SU-DHL-6 (cell line): ENCODE measurements around the gene INTS11.

ENCODE experiments used
- CTCF ChIP-seq: fragments of 200-600 bp; sonication (generic); IDR thresholded peaks from one replicate; pipeline ENCODE4 v1.5.1; 2017; ENCODE audit warnings: antibody characterized with exemption, mild to moderate bottlenecking, low read length, moderate library complexity; ENCODE audit not compliant: insufficient read depth, poor library complexity, severe bottlenecking
- EZH2phosphoT487 ChIP-seq: fragments of 200-600 bp; sonication (generic), shearing (Covaris generic); conservative IDR thresholded peaks from 2 replicates; pipeline ENCODE4 v1.6.1; 2018; ENCODE audit warnings: mild to moderate bottlenecking, antibody characterized with exemption, low read length, moderate library complexity, mixed read lengths

DNA sequence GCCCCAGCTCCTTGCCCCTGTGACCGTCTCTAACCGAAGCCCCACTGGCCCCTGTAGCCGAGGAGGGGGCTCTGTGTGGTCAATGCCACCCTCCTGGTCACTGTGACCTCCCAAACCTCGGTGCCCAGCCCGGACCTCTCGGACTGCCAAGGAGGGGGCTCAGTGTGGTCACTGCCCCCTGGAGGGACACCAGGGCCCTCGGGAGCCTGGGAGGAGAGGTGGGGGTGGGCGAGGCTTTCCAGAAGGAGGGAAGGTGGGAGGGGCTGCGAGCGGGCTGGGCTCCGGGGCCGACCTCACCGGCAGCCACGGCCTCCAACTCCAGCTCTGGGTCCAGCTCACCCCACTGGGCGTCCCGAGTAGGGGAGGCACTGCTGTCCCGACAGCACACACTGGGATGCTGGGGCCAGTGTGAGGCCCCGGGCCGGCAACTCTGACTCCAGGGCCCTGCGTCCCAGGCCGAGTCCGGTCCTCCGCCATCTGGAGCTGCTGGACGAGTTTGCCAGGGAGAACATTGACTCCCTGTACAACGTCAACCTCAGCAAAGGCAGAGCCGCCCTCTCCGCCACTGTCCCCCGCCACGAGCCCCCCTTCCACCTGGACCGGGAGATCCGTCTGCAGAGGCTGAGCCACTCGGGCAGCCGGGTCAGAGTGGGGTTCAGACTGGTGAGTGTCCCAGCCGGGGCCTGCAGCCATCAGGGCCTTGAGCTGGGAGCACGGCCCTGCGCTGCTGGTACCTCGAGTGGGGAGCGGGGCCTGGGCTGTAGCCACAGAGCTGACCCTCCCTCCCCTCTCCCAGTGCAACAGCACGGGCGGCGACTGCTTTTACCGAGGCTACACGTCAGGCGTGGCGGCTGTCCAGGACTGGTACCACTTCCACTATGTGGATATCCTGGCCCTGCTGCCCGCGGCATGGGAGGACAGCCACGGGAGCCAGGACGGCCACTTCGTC is 37.9 kb downstream of the INTS11 start:
- TF ChIP-seq CTCF (no peak), EZH2phosphoT487 (no peak)
